IMR-90 (cell line): ENCODE measurements around the gene PAK5. TPM values are rescaled to one million over a fixed set of nuclear protein-coding genes. Genes with fewer than 3 reads are reported as not detected.

ENCODE experiments used
- ATAC-seq: fragments of 200-7000 bp; cut with Tn5 transposase; 2 replicates; pipeline ENCODE4 v1.9.1; 2020; ENCODE audit warnings: low read depth, mild to moderate bottlenecking, moderate library complexity
- BruUV-seq: library from RNA; stranded (reverse); fragments of 400-500 nt; replicated peaks from 2 replicates; lab custom pipeline; 2021; lab: Mats Ljungman, UMichigan
- CTCF ChIA-PET: fragments of 300-600 bp; formaldehyde crosslinking; extraction: SDS; loops from one replicate; lab custom pipeline; 2021; ENCODE audit warnings: antibody characterized with exemption; lab: Yijun Ruan, JAX
- POLR2A ChIA-PET: fragments of 300-600 bp; sonication (Branson Sonifier 250); formaldehyde crosslinking; loops from one replicate; lab custom pipeline; 2022; ENCODE audit warnings: antibody characterized with exemption; ENCODE audit not compliant: unreplicated experiment; lab: Charles Lee
- DNase-seq: peaks from one replicate; pipeline ENCODE4 v3.0.0; 2013
- H2AFZ ChIP-seq: replicated peaks from 2 replicates; pipeline ENCODE3; 2013; ENCODE audit warnings: low read length, mild to moderate bottlenecking; ENCODE audit not compliant: poor library complexity
- H2AK5ac ChIP-seq: 2 replicates; pipeline ENCODE4 v1.6.1; 2013; ENCODE audit warnings: low read depth, low read length, inconsistent platforms
- H2AK9ac ChIP-seq: replicated peaks from 2 replicates; pipeline ENCODE3; 2013; ENCODE audit warnings: mild to moderate bottlenecking, low read depth, low read length, moderate library complexity; ENCODE audit not compliant: poor library complexity
- H2BK120ac ChIP-seq: 2 replicates; pipeline ENCODE4 v1.6.1; 2013; ENCODE audit warnings: low read depth, low read length, inconsistent platforms
- H2BK15ac ChIP-seq: 3 replicates; pipeline ENCODE4 v1.6.1; 2013; ENCODE audit warnings: low read depth, low read length, inconsistent platforms
- H2BK20ac ChIP-seq: 2 replicates; pipeline ENCODE4 v1.6.1; 2013; ENCODE audit warnings: low read depth, mild to moderate bottlenecking, inconsistent platforms, low read length, moderate library complexity
- H2BK5ac ChIP-seq: 2 replicates; pipeline ENCODE4 v1.6.1; 2013; ENCODE audit warnings: mild to moderate bottlenecking, low read depth, low read length, inconsistent platforms; ENCODE audit not compliant: poor library complexity, severe bottlenecking
- H3K14ac ChIP-seq: replicated peaks from 2 replicates; pipeline ENCODE4 v1.6.1; 2013; ENCODE audit warnings: low read depth, low read length, inconsistent platforms
- H3K18ac ChIP-seq: 2 replicates; pipeline ENCODE4 v1.6.1; 2013; ENCODE audit warnings: low read depth, low read length, control low read depth
- H3K23ac ChIP-seq: 2 replicates; pipeline ENCODE4 v1.6.1; 2013; ENCODE audit warnings: low read depth, low read length, inconsistent platforms
- H3K27ac ChIP-seq: 2 replicates; pipeline ENCODE4 v1.5.1; 2013; ENCODE audit warnings: mild to moderate bottlenecking, control low read depth, low read length; ENCODE audit not compliant: insufficient read depth
- H3K27me3 ChIP-seq: 2 replicates; pipeline ENCODE4 v1.6.1; 2013; ENCODE audit warnings: low read length; ENCODE audit not compliant: control insufficient read depth, insufficient read depth
- H3K36me3 ChIP-seq: 2 replicates; pipeline ENCODE4 v1.6.1; 2013; ENCODE audit warnings: low read length, mixed read lengths; ENCODE audit not compliant: control insufficient read depth, insufficient read depth
- H3K4ac ChIP-seq: 2 replicates; pipeline ENCODE4 v1.6.1; 2013; ENCODE audit warnings: low read depth, low read length, inconsistent platforms
- H3K4me1 ChIP-seq: 2 replicates; pipeline ENCODE4 v1.6.1; 2013; ENCODE audit warnings: low read length, mixed read lengths; ENCODE audit not compliant: control insufficient read depth, insufficient read depth
- H3K4me2 ChIP-seq: 2 replicates; pipeline ENCODE4 v1.6.1; 2013; ENCODE audit warnings: low read depth, mild to moderate bottlenecking, control low read depth, low read length, moderate library complexity
- H3K4me3 ChIP-seq: 2 replicates; pipeline ENCODE4 v1.5.1; 2013; ENCODE audit warnings: low read depth, mild to moderate bottlenecking, control low read depth, low read length, moderate library complexity; ENCODE audit not compliant: insufficient read depth
- H3K56ac ChIP-seq: 2 replicates; pipeline ENCODE4 v1.6.1; 2013; ENCODE audit warnings: low read length, inconsistent platforms; ENCODE audit not compliant: insufficient read depth; ENCODE audit errors: extremely low read depth
- H3K79me1 ChIP-seq, 2 experiments: 2 replicates each; pipeline ENCODE4 v1.6.1; 2013; ENCODE audit warnings: low read length in 2 of 2, inconsistent platforms in 1 of 2, low read depth in 1 of 2
- H3K9ac ChIP-seq: 2 replicates; pipeline ENCODE4 v1.6.1; 2013; ENCODE audit warnings: low read depth, low read length, control low read depth
- H3K9me1 ChIP-seq: 2 replicates; pipeline ENCODE4 v1.6.1; 2013; ENCODE audit warnings: low read length, inconsistent platforms; ENCODE audit not compliant: insufficient read depth
- H3K9me3 ChIP-seq: 2 replicates; pipeline ENCODE4 v1.6.1; 2013; ENCODE audit warnings: low read length; ENCODE audit not compliant: control insufficient read depth, insufficient read depth
- H4K20me1 ChIP-seq: 2 replicates; pipeline ENCODE4 v1.6.1; 2013; ENCODE audit warnings: low read length, inconsistent platforms; ENCODE audit not compliant: insufficient read depth
- H4K5ac ChIP-seq: 2 replicates; pipeline ENCODE4 v1.6.1; 2013; ENCODE audit warnings: mild to moderate bottlenecking, low read depth, low read length, control low read depth
- H4K8ac ChIP-seq, 2 experiments: 2 replicates each; pipeline ENCODE4 v1.6.1; 2013; ENCODE audit warnings: low read depth in 2 of 2, low read length in 2 of 2, control low read depth in 1 of 2, inconsistent platforms in 1 of 2
- H4K91ac ChIP-seq: 2 replicates; pipeline ENCODE4 v1.6.1; 2013; ENCODE audit warnings: low read depth, low read length, inconsistent platforms; ENCODE audit not compliant: insufficient read depth
- BHLHE40 ChIP-seq: fragments of 150-350 bp; IDR thresholded peaks from 2 replicates; pipeline ENCODE4 v1.6.1; 2016; ENCODE audit warnings: mild to moderate bottlenecking, low read depth, low read length
- CEBPB ChIP-seq: IDR thresholded peaks from 2 replicates; pipeline ENCODE4 v1.6.1; 2012; ENCODE audit warnings: low read depth, low read length, improper control_type of control experiment
- CHD1 ChIP-seq: IDR thresholded peaks from 2 replicates; pipeline ENCODE4 v1.6.1; 2012; ENCODE audit warnings: low read depth, low read length, improper control_type of control experiment
- ELK1 ChIP-seq: fragments of 150-350 bp; IDR thresholded peaks from 2 replicates; pipeline ENCODE4 v1.6.1; 2016; ENCODE audit warnings: low read depth, mild to moderate bottlenecking, low read length, moderate library complexity, borderline replicate concordance
- FOS ChIP-seq: fragments of 150-350 bp; IDR thresholded peaks from 2 replicates; pipeline ENCODE4 v1.6.1; 2016; ENCODE audit warnings: low read depth, low read length
- MAFK ChIP-seq: IDR thresholded peaks from 2 replicates; pipeline ENCODE4 v1.6.1; 2012; ENCODE audit warnings: low read depth, low read length, improper control_type of control experiment
- MAZ ChIP-seq: IDR thresholded peaks from 2 replicates; pipeline ENCODE4 v1.6.1; 2012; ENCODE audit warnings: low read depth, mild to moderate bottlenecking, low read length, improper control_type of control experiment, moderate library complexity, borderline replicate concordance
- MXI1 ChIP-seq: IDR thresholded peaks from 2 replicates; pipeline ENCODE4 v1.6.1; 2012; ENCODE audit warnings: low read depth, mild to moderate bottlenecking, low read length, moderate library complexity, borderline replicate concordance
- NFE2L2 ChIP-seq: fragments of 150-350 bp; IDR thresholded peaks from 2 replicates; pipeline ENCODE4 v1.6.1; 2016; ENCODE audit warnings: low read depth, mild to moderate bottlenecking, low read length
- POLR2A ChIP-seq: IDR thresholded peaks from 2 replicates; pipeline ENCODE4 v1.6.1; 2012; ENCODE audit warnings: mild to moderate bottlenecking, low read depth, low read length
- RAD21 ChIP-seq: IDR thresholded peaks from 2 replicates; pipeline ENCODE4 v1.6.1; 2012; ENCODE audit warnings: low read length, improper control_type of control experiment
- RCOR1 ChIP-seq: IDR thresholded peaks from 2 replicates; pipeline ENCODE4 v1.6.1; 2012; ENCODE audit warnings: mild to moderate bottlenecking, low read length, improper control_type of control experiment; ENCODE audit not compliant: insufficient replicate concordance
- RFX5 ChIP-seq: IDR thresholded peaks from 2 replicates; pipeline ENCODE4 v1.8.0; 2012; ENCODE audit warnings: low read depth, mild to moderate bottlenecking, low read length, moderate library complexity
- SMC3 ChIP-seq: fragments of 150-350 bp; IDR thresholded peaks from 2 replicates; pipeline ENCODE4 v1.6.1; 2016; ENCODE audit warnings: low read depth, mild to moderate bottlenecking, antibody characterized with exemption, low read length, moderate library complexity
- USF2 ChIP-seq: fragments of 150-350 bp; IDR thresholded peaks from 2 replicates; pipeline ENCODE4 v1.6.1; 2017; ENCODE audit warnings: mild to moderate bottlenecking, antibody characterized with exemption, low read length, low read depth
- WGBS, 2 experiments: methylation state at CpG; one replicate each; pipeline versions ENCODE4 v1.1.5 to v1.1.7; 2013; ENCODE audit warnings: missing lambda C conversion rate in 2 of 2; ENCODE audit not compliant: insufficient read length in 1 of 2; ENCODE audit errors: extremely low coverage in 2 of 2; 5-methylcytosine and 5-hydroxymethylcytosine counted together
- dilution Hi-C: fragments of 300-500 bp; cut with HindIII; formaldehyde crosslinking; loops from one replicate; pipeline ENCODE4 v1.14.3; 2018; ENCODE audit warnings: low sequenced_read_pairs; ENCODE audit not compliant: unreplicated experiment
- in situ Hi-C: fragments of 300-500 bp; cut with MboI; formaldehyde crosslinking; loops from 3 replicates; pipeline ENCODE4 v1.14.3; 2019; ENCODE audit warnings: low sequenced_read_pairs, inconsistent platforms, mixed read lengths
- intact Hi-C: fragments of 100-400 bp; cut with micrococcal nuclease; formaldehyde crosslinking; loops from 2 replicates; pipeline ENCODE4 v1.10.0; 2022
- polyA plus RNA-seq, 3 experiments: library from polyadenylated mRNA; depleted of rRNA; stranded (reverse); fragments of >200 nt; gene quantifications; 2 replicates each; pipeline ENCODE4 v1.2.3, GENCODE V29; 2012; ENCODE audit warnings: low replicate concordance in 1 of 3
- total RNA-seq: library from RNA; depleted of rRNA; stranded (reverse); fragments of >200 nt; gene quantifications from 2 replicates; pipeline ENCODE4 v1.2.3, GENCODE V29; 2012

Gene PAK5
- total and polyA plus RNA-seq, 2 of the 4 experiments (the other 2 are of a cell fraction), result not detected

GRCh38 chr20:9508696-9509178 is 330.1 kb downstream of the PAK5 start:
- Histone ChIP-seq H4K20me1 (no peaks in the 10 kb centered on the region; the same call in 1 of the 2 replicates), H2BK20ac (no peak overlapping the region), H3K9me3 (peaks cover 5% of the 10 kb centered on the region; the same call in 1 of the 2 replicates), H3K4me2 (no peak overlapping the region), H3K14ac (no peak overlapping the region), H3K18ac (no peak overlapping the region), H3K4me1 (no peaks in the 10 kb centered on the region), H4K91ac (no peak overlapping the region), H3K23ac (no peak overlapping the region; the same call in 1 of the 2 replicates), H3K27me3 (peaks cover 61% of the 10 kb centered on the region), H3K9ac (no peak overlapping the region), H2AK9ac (peak overlapping the region; percentile 52), H3K79me1 (no peaks in the 10 kb centered on the region), H3K4ac (no peak overlapping the region), H3K27ac (no peak overlapping the region), H2BK15ac (no peak overlapping the region), H2AK5ac (no peak overlapping the region), H2BK120ac (no peak overlapping the region), H3K56ac (no peak overlapping the region), H4K8ac (no peak overlapping the region), H4K5ac (no peak overlapping the region), H3K4me3 (no peak overlapping the region), H3K36me3 (no peaks in the 10 kb centered on the region), H2AFZ (peak overlapping the region; percentile 38), H3K9me1 (no peaks in the 10 kb centered on the region), H2BK5ac (no peak overlapping the region)
- CTCF ChIA-PET, result no interaction called here
- POLR2A ChIA-PET, result no interaction called here
- dilution Hi-C loops, result no loop called here
- no peak for ATAC-seq
- no peak for DNase-seq
- TF ChIP-seq MXI1 (no peak), RFX5 (no peak), RCOR1 (no peak), CHD1 (no peak), MAFK (no peak), SMC3 (no peak), CEBPB (no peak), USF2 (no peak), RAD21 (no peak), MAZ (no peak), FOS (no peak), BHLHE40 (no peak), ELK1 (no peak), NFE2L2 (no peak), POLR2A (no peak)
- intact Hi-C loops, result no loop called here
- BruUV-seq, result no TSS peak
- in situ Hi-C loops, result no loop called here
- WGBS, 2 experiments, result 12% methylated on average over 21 of the region's 30 CpGs; no CpG with 5 or more reads in 1 of the 2 experiments
